ENCODE results near the gene UMOD.

DNA sequence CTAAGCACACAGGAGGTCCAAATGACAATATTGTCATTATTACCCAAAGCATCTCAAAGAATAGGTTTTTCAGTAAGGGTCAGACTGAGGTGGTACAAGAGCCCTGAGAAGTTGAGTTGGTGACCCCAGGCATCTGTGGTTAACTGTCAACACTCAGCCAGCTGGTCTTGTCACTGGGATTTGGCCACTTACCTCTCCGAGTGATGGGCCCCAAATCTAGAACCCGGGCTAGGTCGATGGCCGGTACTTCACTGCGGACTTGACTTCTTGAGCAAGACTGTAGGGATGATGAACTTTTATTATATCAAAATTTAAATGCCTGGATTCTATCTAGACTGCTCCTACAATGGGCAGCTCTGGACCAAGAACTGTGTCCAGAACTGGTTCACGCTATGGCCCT is 36.8 kb downstream of the UMOD start:
- TF ChIP-seq, protein P1, sequence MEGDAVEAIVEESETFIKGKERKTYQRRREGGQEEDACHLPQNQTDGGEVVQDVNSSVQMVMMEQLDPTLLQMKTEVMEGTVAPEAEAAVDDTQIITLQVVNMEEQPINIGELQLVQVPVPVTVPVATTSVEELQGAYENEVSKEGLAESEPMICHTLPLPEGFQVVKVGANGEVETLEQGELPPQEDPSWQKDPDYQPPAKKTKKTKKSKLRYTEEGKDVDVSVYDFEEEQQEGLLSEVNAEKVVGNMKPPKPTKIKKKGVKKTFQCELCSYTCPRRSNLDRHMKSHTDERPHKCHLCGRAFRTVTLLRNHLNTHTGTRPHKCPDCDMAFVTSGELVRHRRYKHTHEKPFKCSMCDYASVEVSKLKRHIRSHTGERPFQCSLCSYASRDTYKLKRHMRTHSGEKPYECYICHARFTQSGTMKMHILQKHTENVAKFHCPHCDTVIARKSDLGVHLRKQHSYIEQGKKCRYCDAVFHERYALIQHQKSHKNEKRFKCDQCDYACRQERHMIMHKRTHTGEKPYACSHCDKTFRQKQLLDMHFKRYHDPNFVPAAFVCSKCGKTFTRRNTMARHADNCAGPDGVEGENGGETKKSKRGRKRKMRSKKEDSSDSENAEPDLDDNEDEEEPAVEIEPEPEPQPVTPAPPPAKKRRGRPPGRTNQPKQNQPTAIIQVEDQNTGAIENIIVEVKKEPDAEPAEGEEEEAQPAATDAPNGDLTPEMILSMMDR (IDR thresholded peaks at IDR 0.05; ENCODE audit: low read length): no peak
- TF ChIP-seq EZH2 (IDR thresholded peaks at IDR 0.05; ENCODE audit: borderline replicate concordance, low read length): no peak

Measured in OCI-LY1 (cell line).